ENCODE data around the gene CHRNA4.
"Not testable (repeated sequence)": the region's sequence is repeated elsewhere in the genome, so short reads cannot be mapped to it uniquely, and the experiment has no call there.

The CHRNA4 gene

GRCh38 chr20:63397155-63397843 is 36.1 kb upstream of the CHRNA4 start:
- no peak for DNase-seq

- no peak for DNase-seq
These were observed 35.2 kb upstream of the CHRNA4 start for GRCh38 chr20:63396300-63396699.

GRCh38 chr20:63395723-63396122 is 34.6 kb upstream of the CHRNA4 start:
- no peak for DNase-seq

GRCh38 chr20:63394920-63395455 is 33.8 kb upstream of the CHRNA4 start:
- no peak for DNase-seq

GRCh38 chr20:63394069-63394919 is 33.1 kb upstream of the CHRNA4 start:
- no peak for DNase-seq

- no peak for DNase-seq
These were observed 32.4 kb upstream of the CHRNA4 start for GRCh38 chr20:63393566-63393965.

- DNase-seq, result no peak
These were observed 31.6 kb upstream of the CHRNA4 start for GRCh38 chr20:63392465-63393365.

- DNase-seq, result no peak
These were observed 26.8 kb upstream of the CHRNA4 start for GRCh38 chr20:63387917-63388316.

- DNase-seq, result no peak
These were observed 26.2 kb upstream of the CHRNA4 start for GRCh38 chr20:63387393-63387792.

- DNase-seq, result no peak
These were observed 25.3 kb upstream of the CHRNA4 start for GRCh38 chr20:63386491-63386890.

- DNase-seq, result no peak
These were observed 24.7 kb upstream of the CHRNA4 start for GRCh38 chr20:63385819-63386218.

GRCh38 chr20:63384336-63384735 is 23.2 kb upstream of the CHRNA4 start:
- no peak for DNase-seq

- no peak for DNase-seq
These were observed 22.4 kb upstream of the CHRNA4 start for GRCh38 chr20:63383556-63383955.

GRCh38 chr20:63382551-63383300 is 21.6 kb upstream of the CHRNA4 start:
- DNase-seq, result no peak

GRCh38 chr20:63381781-63382431 is 20.8 kb upstream of the CHRNA4 start:
- peak; percentile 15 for DNase-seq

- no peak for DNase-seq
These were observed 19.3 kb upstream of the CHRNA4 start for GRCh38 chr20:63380346-63380870.

GRCh38 chr20:63379872-63380271 is 18.7 kb upstream of the CHRNA4 start:
- DNase-seq, result not testable (repeated sequence)

- no peak for DNase-seq
These were observed 18.1 kb upstream of the CHRNA4 start for GRCh38 chr20:63379296-63379695.

GRCh38 chr20:63378626-63379025 is 17.5 kb upstream of the CHRNA4 start:
- no peak for DNase-seq

GRCh38 chr20:63377951-63378381 is 16.8 kb upstream of the CHRNA4 start:
- DNase-seq, result no peak

GRCh38 chr20:63377256-63377941 is 16.2 kb upstream of the CHRNA4 start:
- no peak for DNase-seq
